Cortex of kidney (tissue), 1 donor: ENCODE results near the gene PI4K2B.
A peak's percentile ranks its signal among the peaks of the same experiment; 100 is the strongest.
"Not testable (repeated sequence)": the region's sequence is repeated elsewhere in the genome, so short reads cannot be mapped to it uniquely, and the experiment has no call there.

ENCODE experiments used
- DNase-seq: peaks from one replicate; lab custom pipeline; 2025; lab: John Stamatoyannopoulos, UW

The PI4K2B gene

GRCh38 chr4:25306518-25307057 is 72.8 kb downstream of the PI4K2B start:
- DNase-seq: no peak

- DNase-seq: no peak
Observed at GRCh38 chr4:25307596-25307995, 73.8 kb downstream of the PI4K2B start.

GRCh38 chr4:25308306-25308705 is 74.5 kb downstream of the PI4K2B start:
- DNase-seq: no peak

GRCh38 chr4:25308761-25309160 is 74.9 kb downstream of the PI4K2B start:
- no peak for DNase-seq

GRCh38 chr4:25310066-25310802 is 76.4 kb downstream of the PI4K2B start:
- no peak for DNase-seq

GRCh38 chr4:25310803-25311166 is 77.0 kb downstream of the PI4K2B start:
- DNase-seq: no peak

GRCh38 chr4:25312496-25313200 is 78.8 kb downstream of the PI4K2B start, which contains the start of gene ZCCHC4:
Gene ZCCHC4 (plus strand): TSS chr4:25312774. CDS start chr4:25312810, 36 bp downstream.
- peak; percentile 17 for DNase-seq

GRCh38 chr4:25313201-25313895 is 79.5 kb downstream of the PI4K2B start:
- no peak for DNase-seq

GRCh38 chr4:25320336-25320735 is 86.5 kb downstream of the PI4K2B start:
- DNase-seq: no peak

- DNase-seq: no peak
Observed at GRCh38 chr4:25320773-25321172, 86.9 kb downstream of the PI4K2B start.

- DNase-seq: no peak
Observed at GRCh38 chr4:25321703-25322102, 87.9 kb downstream of the PI4K2B start.

GRCh38 chr4:25328463-25328862 is 94.6 kb downstream of the PI4K2B start:
- not testable (repeated sequence) for DNase-seq
